GM21737 (cell line): Measurements from ENCODE around the gene RASL10B.
"Not testable (repeated sequence)": the region's sequence is repeated elsewhere in the genome, so short reads cannot be mapped to it uniquely, and the experiment has no call there.

Source experiments
- ATAC-seq: cut with Tn5 transposase; IDR thresholded peaks from one replicate; pipeline ENCODE4 v1.9.1; 2021; ENCODE audit warnings: mild to moderate bottlenecking, moderate library complexity; ENCODE audit not compliant: unreplicated experiment

Gene RASL10B

GRCh38 chr17:35740997-35741931, 9.8 kb downstream of the RASL10B start:
- ATAC-seq: no peak

DNA sequence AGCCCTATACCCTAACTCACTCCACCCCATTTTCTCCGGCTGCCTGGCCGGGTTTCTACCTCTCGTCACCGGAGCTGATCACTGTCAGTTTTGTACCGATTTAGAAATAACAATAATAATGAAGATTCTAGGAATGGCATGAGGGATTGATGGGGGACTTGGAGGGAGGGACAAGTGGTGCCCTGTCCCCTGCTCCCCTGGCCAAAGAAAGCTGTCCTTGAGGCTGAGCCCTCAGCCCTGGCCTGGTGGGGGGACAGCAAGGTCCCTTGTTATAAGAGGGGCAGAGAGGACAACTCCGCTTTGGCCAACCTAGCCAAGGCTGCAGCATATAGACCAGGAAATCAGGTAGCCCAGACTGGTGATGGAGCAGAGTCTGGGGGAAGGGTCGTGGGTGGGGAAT, 11.1 kb downstream of the RASL10B start:
- ATAC-seq: no peak

DNA sequence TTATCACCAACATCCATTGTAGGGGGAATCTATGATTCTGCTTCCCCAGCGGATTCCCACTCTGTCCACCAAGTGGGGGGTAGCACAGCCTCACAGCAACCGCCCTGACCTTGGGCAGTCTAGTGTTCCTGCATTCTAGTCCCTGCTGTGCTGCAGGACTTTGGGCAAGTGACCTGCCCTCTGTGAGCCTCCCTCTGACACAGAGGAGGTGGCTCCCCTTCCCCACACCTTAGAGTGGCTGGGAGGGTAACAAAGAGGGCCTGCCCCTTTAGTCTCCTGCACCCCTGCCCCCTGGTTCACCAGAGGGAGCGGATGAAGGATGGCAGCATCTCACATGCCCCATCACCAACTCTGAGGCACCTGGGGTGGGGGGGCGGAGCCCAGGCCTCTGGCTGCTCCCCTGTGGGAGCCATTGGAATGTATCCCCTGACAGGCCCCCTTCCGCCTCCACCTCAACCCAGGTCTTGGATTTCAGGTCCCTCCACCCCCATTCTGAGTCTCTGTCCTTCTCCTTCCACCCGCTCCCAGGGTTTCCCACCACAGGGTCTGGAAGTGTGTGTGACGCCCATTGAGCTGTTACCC, 11.5 kb downstream of the RASL10B start:
- no peak for ATAC-seq

- no peak for ATAC-seq
Observed at GRCh38 chr17:35743626-35744328, 12.3 kb downstream of the RASL10B start.

- no peak for ATAC-seq
Observed at GRCh38 chr17:35744830-35745229, 13.4 kb downstream of the RASL10B start.

DNA sequence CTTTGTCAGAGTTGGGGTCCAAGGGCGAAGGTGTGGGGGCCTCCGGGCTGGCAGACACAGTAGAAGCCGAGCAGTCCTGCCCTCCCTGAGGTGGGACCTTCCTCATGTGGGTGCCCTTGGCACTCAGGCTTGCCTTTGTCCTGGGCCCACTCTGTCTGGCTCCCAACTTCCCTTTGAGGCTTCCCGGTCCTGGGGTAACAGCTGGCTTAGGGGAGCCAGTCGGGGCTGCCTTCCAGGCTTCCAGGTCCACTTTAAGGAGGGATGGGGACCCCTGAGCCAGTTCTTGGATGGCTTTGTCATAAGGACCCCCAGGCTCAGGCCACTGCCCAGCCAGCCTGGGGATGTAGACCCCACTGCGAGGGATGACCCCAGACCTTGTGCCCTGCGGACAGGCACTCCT, 13.8 kb downstream of the RASL10B start:
- no peak for ATAC-seq

GRCh38 chr17:35745749-35746320, 14.4 kb downstream of the RASL10B start:
- no peak for ATAC-seq

DNA sequence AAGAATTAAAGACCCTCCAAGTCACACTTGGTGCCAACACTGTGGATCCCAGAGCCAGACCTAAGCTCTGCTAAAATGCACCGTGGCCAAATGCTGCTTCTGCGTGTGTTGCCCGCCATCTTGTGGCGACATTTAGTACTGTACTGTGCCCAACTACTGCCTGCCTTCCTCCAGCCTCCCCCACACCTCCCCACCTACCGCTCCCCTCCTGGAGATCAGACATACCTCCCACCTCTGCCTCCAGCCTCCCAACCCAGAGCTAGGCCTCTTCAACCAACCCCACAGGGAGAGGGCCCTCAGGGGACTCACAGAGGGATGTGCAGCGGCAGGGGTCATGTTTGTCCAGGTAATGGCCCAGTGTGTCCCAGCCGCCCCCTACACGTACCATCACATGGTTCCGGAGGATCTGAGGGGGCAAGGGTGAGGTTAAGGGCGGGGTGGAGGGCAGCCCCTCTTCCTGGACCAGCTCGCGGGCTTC, 16.1 kb downstream of the RASL10B start:
- ATAC-seq: no peak

- ATAC-seq: no peak
Observed at GRCh38 chr17:35748341-35748841, 17.0 kb downstream of the RASL10B start.

DNA sequence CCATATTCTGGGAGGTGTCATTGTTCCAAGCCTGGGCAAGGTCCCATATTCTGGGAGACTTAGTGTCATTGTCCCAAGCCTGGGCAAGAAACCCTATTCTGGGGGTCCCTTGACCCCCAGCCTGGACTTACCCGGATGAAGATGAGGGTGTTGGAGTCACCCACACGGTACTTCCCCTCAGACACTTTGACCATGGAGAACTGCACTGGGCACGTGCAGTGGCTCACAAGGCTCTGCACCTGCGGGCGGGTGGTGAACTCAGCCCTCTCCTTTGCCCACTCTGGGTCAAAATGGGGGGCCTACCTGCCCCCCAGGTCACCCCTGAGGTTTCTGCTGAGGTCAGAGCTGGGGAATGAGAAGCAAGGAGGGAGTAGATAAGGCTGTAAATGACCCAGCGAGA, 17.5 kb downstream of the RASL10B start:
- ATAC-seq: no peak

GRCh38 chr17:35749560-35750412, 18.3 kb downstream of the RASL10B start:
- ATAC-seq: no peak

DNA sequence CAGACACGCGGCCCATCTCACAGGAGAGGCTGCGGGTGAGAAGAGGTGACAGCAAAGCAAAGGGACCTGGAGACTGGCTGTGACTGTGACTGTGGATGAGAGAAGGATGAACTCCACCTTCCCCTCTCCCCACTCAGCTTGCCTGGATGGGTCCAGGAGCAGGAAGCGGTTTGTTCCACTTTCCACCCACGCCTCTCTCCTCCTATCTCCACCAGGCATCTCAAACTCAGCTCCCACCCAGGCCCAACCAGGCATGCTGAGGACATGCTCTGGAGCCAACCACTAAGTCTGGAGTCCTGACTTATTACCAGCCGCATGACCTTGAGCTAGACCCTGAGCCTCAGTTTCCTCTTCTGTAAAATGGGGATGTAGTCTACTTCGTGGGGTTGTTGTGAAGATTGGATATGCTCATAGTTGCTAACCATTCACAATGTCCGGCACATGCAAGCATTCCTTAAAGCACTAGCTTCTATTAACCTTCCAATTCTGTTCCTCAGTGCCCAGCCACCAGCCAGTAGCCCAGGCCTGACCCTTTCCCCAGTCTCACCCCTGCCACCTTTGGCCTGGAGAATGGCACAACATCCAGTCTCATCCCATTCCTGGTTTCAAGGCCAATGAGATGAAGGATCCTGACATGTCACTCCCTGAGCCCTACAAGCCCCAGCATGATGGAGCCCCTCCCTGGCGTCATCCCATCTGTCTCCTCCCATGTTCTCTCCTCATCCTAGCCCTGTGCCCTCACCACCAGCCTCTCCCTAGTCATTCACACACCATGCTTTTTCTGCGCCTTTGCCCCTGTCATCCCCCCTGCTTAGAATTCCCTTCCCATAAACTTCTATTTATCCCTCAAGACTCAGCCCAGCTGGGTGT, 19.3 kb downstream of the RASL10B start:
- ATAC-seq: no peak

GRCh38 chr17:35751541-35751940, 20.1 kb downstream of the RASL10B start:
- not testable (repeated sequence) for ATAC-seq

- no peak for ATAC-seq
Observed at GRCh38 chr17:35752471-35752870, 21.0 kb downstream of the RASL10B start.

DNA sequence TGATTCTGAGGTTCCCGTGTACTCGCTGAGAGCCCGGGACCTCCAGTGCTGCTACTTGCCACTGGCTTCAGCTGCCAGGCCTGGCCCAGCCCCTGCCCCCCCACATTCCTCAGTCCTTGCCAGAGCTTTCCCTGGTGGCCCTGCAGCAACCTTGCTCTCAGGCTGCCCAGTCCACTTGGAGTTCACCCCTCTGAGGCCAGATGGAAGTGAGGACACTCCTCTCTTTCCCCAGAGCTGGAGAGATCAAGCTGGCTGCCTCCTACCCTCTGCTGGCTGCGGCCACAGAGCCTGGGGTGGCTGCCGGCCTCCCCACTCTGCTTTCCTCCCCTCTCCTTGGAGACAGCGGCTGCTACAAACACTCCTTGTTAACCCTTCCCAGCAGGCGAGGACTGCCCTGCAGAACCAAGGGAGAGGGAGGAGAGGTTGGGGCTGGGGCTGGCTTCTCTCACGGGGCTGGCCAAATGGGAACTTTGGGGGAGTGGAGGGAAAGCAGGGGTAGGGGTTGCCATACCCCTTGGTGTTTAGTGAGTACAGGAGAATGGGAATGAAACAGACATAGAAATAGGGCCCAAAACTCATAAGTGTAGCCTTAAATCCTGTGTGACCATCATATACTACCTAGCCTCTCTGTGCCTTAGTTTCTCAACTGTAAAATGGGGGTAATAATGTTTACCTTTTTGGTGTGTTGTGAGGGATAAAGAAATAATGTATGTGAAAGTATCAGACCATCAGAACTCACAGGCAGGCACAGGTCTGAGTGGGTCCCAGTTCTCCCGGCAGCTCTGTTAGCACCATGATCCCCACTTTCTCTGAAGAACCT, 21.7 kb downstream of the RASL10B start, which contains the start of gene GAS2L2:
Gene GAS2L2, minus strand, starts transcription at position 295 of the 820 bp plus-strand sequence. CDS start 389 bp downstream, outside the sequence.
- ATAC-seq: no peak

DNA sequence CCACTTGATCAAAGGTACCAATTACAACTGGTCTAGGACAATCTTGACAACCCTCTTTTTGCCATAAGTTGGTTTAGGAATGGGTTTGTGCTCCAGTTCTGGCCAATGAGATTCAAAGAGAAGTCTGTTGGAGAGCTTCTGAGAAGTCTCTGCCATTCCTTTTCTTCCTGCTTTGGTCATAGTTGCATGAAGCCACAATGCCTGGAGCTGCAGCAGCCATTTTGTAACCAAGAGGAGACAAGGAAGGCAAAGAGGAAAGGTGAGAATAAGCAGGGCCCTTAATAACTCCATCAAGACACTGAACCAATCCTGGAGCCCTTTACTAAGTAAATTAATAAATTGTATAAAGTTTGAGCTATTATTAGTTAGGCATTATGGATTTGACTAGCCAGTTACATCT, 25.8 kb downstream of the RASL10B start:
- ATAC-seq: no peak

GRCh38 chr17:35760587-35760986, 29.1 kb downstream of the RASL10B start, which contains the start of gene C17orf50:
TSS of gene C17orf50 (plus strand) at chr17:35760887. CDS start at chr17:35760942, 55 bp downstream.
- no peak for ATAC-seq

DNA sequence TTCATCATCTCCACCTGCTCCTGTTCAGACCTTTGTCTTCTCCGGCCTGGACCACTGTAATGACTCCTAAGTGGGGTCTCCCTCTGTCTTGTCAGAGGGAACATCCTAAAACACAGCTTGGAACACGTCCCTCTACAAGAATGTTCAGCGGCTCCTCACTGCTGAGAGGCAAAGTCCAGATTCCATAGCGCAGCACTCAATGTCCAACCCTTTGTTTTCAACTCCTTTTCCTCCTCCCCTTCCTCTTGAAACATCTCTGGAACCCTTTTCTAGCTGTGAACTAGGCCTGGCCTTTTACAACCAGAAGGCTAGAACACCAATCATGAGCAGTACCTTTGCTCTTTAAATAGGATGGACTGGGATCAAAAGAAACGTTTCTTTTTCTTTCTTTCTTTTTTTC, 30.2 kb downstream of the RASL10B start:
- no peak for ATAC-seq
